Stomach (tissue), 9 donors: Measurements from ENCODE around the gene SYNPR. TPM values are rescaled to one million over a fixed set of nuclear protein-coding genes. Genes with fewer than 3 reads are reported as not detected.

Experiments
- DNase-seq, 2 donors: peaks; one replicate each; pipeline versions ENCODE4 v3.0.0 to v3.0.0-alpha.2; 2013 to 2019
- H3K27ac ChIP-seq, 5 donors: fragments of 200-600 bp in 4 of 5; sonication (generic) in 4 of 5; one replicate each; pipeline ENCODE4 v1.5.1; 2013 to 2019; ENCODE audit warnings: mild to moderate bottlenecking in 1 of 5, moderate library complexity in 1 of 5
- H3K27me3 ChIP-seq, 3 donors: fragments of 200-600 bp; sonication (generic); one replicate each; pipeline ENCODE4 v1.5.1; 2017 to 2019; ENCODE audit warnings: mixed run types in 1 of 3
- H3K36me3 ChIP-seq, 4 donors: fragments of 200-600 bp; sonication (generic); 1 replicate in 3 of 4; 2 replicates in 1 of 4; pipeline ENCODE4 v1.5.1; 2016 to 2019
- H3K4me1 ChIP-seq, 4 donors: fragments of 200-600 bp; sonication (generic); one replicate each; pipeline ENCODE4 v1.5.1; 2016 to 2019
- H3K4me3 ChIP-seq, 4 donors: fragments of 200-600 bp; sonication (generic) in 3 of 4; one replicate each; pipeline ENCODE4 v1.5.1; 2016 to 2019; ENCODE audit warnings: mild to moderate bottlenecking in 1 of 4
- H3K9me3 ChIP-seq, 4 donors: fragments of 200-600 bp; sonication (generic); one replicate each; pipeline ENCODE4 v1.5.1; 2016 to 2019
- EP300 ChIP-seq: sonication (generic); formaldehyde crosslinking; IDR thresholded peaks from one replicate; pipeline ENCODE4 v1.6.1; 2017; ENCODE audit warnings: antibody characterized with exemption
- POLR2A ChIP-seq, 4 donors: fragments of 450-650 bp; IDR thresholded peaks; one replicate each; pipeline ENCODE4 v1.6.1; 2016; ENCODE audit warnings: antibody characterized with exemption in 4 of 4, control low read depth in 2 of 4, mild to moderate bottlenecking in 1 of 4, moderate library complexity in 1 of 4
- POLR2AphosphoS5 ChIP-seq, 3 donors: sonication (generic); formaldehyde crosslinking; IDR thresholded peaks; one replicate each; pipeline ENCODE4 v1.6.1; 2016; ENCODE audit warnings: antibody characterized with exemption in 3 of 3
- WGBS, 5 donors: extraction: QIAGEN DNeasy Blood & Tissue Kit in 3 of 5; methylation state at CpG; one replicate each; pipeline versions ENCODE4 v1.1.5 to v1.1.7; 2013 to 2018; 5-methylcytosine and 5-hydroxymethylcytosine counted together
- intact Hi-C: fragments of 100-400 bp; cut with DNase I; formaldehyde crosslinking; loops from one replicate; pipeline ENCODE4 v1.15.1; 2023; ENCODE audit warnings: low total_unique reads
- polyA plus RNA-seq, 3 donors: library from polyadenylated mRNA; stranded (reverse); fragments of 200-250 nt; gene quantifications; one replicate each; pipeline ENCODE4 v1.2.3, GENCODE V29; 2013
- total RNA-seq, 5 donors: library from RNA; depleted of rRNA; stranded (reverse); fragments of >200 nt; gene quantifications; one replicate each; pipeline versions ENCODE4 v1.1.0 to v1.2.3, GENCODE V29; 2014 to 2016
- TF ChIP-seq, protein P1 (sequence below), 7 experiments: fragments of 450-650 bp in 4 of 7; fragments of 200-600 bp in 3 of 7; sonication (generic) in 3 of 7; IDR thresholded peaks; one replicate each; pipeline ENCODE4 v1.5.1; 2016 to 2019; ENCODE audit warnings: antibody characterized with exemption in 7 of 7, control low read depth in 2 of 7, mild to moderate bottlenecking in 1 of 7
- donor health status: healthy with polysubstance abuse.
- donor health status: Bipolar disorder and iron deficiency.
- donor health status: healthy.

The SYNPR gene
- total and polyA plus RNA-seq, 8 donors, result 0.13 to 1.7 (median 0.31) TPM; not detected in 3

DNA sequence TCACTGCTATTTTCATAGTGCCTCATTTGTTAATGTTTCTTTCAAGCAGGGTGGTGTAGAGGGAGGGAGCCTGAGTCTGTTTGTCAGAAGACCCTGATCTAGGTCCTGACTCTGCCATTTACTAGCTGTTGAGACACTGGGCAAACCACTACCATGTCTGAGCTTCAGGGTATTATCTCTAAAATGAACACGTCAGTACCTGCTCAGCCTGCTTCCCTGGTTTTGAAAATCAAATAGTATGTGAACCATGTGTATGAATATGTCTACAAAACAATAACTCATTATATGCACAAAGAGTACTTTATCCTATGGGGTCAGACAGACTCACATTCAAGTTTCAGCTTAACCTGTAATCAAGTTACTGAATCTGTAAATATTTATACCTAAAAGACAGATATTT lies 25.1 kb downstream of the SYNPR start:
- no peaks in the 10 kb centered on the region for H3K27me3 ChIP-seq
- H3K27ac ChIP-seq, result no peak overlapping the region
- no peak overlapping the region for H3K4me3 ChIP-seq
- H3K36me3 ChIP-seq, result no peaks in the 10 kb centered on the region
- TF ChIP-seq, protein P1, sequence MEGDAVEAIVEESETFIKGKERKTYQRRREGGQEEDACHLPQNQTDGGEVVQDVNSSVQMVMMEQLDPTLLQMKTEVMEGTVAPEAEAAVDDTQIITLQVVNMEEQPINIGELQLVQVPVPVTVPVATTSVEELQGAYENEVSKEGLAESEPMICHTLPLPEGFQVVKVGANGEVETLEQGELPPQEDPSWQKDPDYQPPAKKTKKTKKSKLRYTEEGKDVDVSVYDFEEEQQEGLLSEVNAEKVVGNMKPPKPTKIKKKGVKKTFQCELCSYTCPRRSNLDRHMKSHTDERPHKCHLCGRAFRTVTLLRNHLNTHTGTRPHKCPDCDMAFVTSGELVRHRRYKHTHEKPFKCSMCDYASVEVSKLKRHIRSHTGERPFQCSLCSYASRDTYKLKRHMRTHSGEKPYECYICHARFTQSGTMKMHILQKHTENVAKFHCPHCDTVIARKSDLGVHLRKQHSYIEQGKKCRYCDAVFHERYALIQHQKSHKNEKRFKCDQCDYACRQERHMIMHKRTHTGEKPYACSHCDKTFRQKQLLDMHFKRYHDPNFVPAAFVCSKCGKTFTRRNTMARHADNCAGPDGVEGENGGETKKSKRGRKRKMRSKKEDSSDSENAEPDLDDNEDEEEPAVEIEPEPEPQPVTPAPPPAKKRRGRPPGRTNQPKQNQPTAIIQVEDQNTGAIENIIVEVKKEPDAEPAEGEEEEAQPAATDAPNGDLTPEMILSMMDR (IDR thresholded peaks at IDR 0.05), result no peak
- TF ChIP-seq POLR2A (IDR thresholded peaks at IDR 0.05), result no peak
- TF ChIP-seq POLR2AphosphoS5 (IDR thresholded peaks at IDR 0.05), result no peak
- TF ChIP-seq EP300, result no peak
- intact Hi-C loops, result no loop called here
- H3K4me1 ChIP-seq, result no peaks in the 10 kb centered on the region
- peak in 1 of 2 donors; percentile 82 for DNase-seq
- 14 to 42% (median 21%) methylated on average over 1 of the region's 1 CpG for WGBS, 5 donors
- H3K9me3 ChIP-seq, result no peaks in the 10 kb centered on the region

DNA sequence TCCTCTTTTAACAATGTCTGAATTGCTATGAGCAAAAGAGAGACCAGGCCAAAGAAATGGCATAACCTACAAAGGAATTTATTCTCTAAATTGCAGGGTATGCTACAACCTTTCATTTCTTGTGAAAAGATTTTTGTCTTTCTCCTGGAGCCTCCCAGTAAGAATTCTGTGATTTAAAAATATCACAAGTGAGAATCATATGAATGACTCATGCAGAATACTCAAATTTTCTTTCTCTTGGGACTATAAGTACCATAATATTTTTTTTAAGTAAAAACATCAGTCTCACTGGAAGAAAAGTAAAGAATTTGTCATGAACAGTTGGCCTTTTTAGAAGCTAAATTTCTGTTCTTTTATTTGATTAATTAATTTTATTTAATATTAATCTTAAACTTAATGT lies 26.3 kb downstream of the SYNPR start:
- peaks cover 0 to under 1% (median 0%) of the 10 kb centered on the region in 3 donors for H3K27me3 ChIP-seq
- no peaks in the 10 kb centered on the region for H3K36me3 ChIP-seq
- H3K9me3 ChIP-seq, result no peaks in the 10 kb centered on the region
- TF ChIP-seq POLR2AphosphoS5 (IDR thresholded peaks at IDR 0.05), result no peak
- TF ChIP-seq, protein P1 (IDR thresholded peaks at IDR 0.05), result no peak
- no peak for TF ChIP-seq POLR2A (IDR thresholded peaks at IDR 0.05)
- no peak for TF ChIP-seq EP300
- intact Hi-C loops, result no loop called here
- H3K27ac ChIP-seq, result no peak overlapping the region
- no peak overlapping the region for H3K4me3 ChIP-seq
- DNase-seq, result no peak
- no peaks in the 10 kb centered on the region for H3K4me1 ChIP-seq

DNA sequence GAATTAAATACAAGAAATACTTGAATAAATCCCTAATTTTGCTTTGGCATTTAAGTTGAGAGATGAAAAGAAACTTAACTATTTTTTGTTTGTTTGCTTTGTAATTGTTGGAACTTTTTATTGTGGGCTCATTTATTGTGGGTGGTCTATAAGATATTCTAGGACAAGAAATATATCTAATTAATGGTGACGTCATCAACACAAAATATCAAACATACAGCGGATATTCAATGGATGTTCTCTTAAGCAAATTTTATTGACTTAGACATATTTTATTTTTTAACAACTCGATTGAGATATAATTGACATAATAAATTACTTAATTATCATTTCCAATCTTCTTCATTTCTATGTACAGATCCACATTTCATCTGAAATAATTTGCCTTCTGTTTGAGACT lies 30.0 kb downstream of the SYNPR start:
- intact Hi-C loops, result no loop called here
- H3K36me3 ChIP-seq, result no peaks in the 10 kb centered on the region
- no peak overlapping the region for H3K4me3 ChIP-seq
- H3K27ac ChIP-seq, result no peak overlapping the region
- H3K4me1 ChIP-seq, result no peaks in the 10 kb centered on the region
- no peak for DNase-seq
- no peaks in the 10 kb centered on the region for H3K9me3 ChIP-seq
- H3K27me3 ChIP-seq, result peaks cover 0 to 6% (median 0%) of the 10 kb centered on the region in 3 donors
- no peak for TF ChIP-seq EP300
- TF ChIP-seq, protein P1 (IDR thresholded peaks at IDR 0.05), result no peak
- 78 to 83% (median 80%) methylated on average over 3 of the region's 3 CpGs for WGBS, 5 donors

DNA sequence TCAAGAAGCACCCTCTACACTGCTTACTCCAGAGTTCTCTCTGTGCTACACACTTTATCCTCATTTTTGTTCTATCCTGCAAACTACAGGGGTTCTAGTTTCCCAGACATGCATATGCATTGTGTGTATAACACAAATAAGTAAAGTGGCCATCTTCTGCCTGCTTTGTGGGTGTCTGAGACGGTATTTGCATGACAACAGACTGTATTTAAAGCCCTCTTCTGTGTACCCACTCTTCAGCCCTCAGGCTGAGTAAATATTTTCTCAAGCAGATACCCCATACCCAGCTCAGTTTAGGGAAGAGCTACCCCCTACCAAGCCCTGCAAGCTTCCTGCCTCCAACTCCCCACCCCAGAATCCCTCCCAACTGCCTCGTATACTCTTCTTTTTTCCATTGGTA lies 31.7 kb downstream of the SYNPR start:
- Histone ChIP-seq H3K4me1 (no peaks in the 10 kb centered on the region), H3K27ac (no peak overlapping the region), H3K27me3 (peaks cover 0 to 6% (median 0%) of the 10 kb centered on the region in 3 donors), H3K36me3 (no peaks in the 10 kb centered on the region), H3K4me3 (no peak overlapping the region), H3K9me3 (no peaks in the 10 kb centered on the region)
- intact Hi-C loops, result no loop called here
- DNase-seq, result no peak
- WGBS, 5 donors, result 19 to 59% (median 46%) methylated on average over 2 of the region's 2 CpGs
- TF ChIP-seq POLR2AphosphoS5 (IDR thresholded peaks at IDR 0.05), result no peak
- TF ChIP-seq POLR2A (IDR thresholded peaks at IDR 0.05), result no peak
- TF ChIP-seq, protein P1 (IDR thresholded peaks at IDR 0.05), result no peak
- TF ChIP-seq EP300, result no peak
